Epithelial cell of esophagus (primary cell): ENCODE data around the gene LINC00305.

Source experiments
- DNase-seq: peaks from one replicate; pipeline ENCODE4 v3.0.0; 2010; ENCODE audit warnings: low read depth
- H3K4me3 ChIP-seq: 2 replicates; pipeline ENCODE4 v1.5.1; 2011; ENCODE audit warnings: mild to moderate bottlenecking, low read length, control low read depth
- CTCF ChIP-seq: IDR thresholded peaks from 2 replicates; pipeline ENCODE4 v1.5.1; 2011; ENCODE audit warnings: low read depth, mild to moderate bottlenecking, low read length, control low read depth, inconsistent platforms; ENCODE audit not compliant: insufficient read depth; ENCODE audit errors: missing control alignments

Gene LINC00305

DNA sequence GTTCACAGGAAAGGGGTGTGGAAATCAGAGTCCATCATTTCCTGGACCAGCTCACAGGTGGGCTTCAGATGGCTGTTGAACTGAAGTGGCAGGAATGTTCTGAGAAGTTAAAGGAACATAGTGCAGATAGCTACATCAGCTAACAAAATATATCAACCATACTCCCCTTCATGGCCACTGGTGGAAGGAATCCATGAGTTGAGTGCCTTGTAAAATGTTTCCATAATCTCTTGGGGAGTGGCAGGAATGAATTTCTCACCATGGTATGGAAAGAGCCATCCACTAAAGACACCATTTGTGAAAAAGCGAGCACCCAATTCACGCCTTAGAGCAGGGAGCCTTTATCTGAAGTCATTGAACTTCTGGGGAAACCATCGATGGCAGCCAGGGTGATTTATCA, at the start of gene LINC00305:
Gene LINC00305 (minus strand): TSS at position 101 of the 400 bp plus-strand sequence.
- TF ChIP-seq CTCF = no peak
- no peak for DNase-seq
- H3K4me3 ChIP-seq = no peak within 1 kb of the TSS

- no peak overlapping the region for H3K4me3 ChIP-seq
- no peak for TF ChIP-seq CTCF
- DNase-seq = no peak
Observed at GRCh38 chr18:64191069-64191468, 42.2 kb upstream of the LINC00305 start.

DNA sequence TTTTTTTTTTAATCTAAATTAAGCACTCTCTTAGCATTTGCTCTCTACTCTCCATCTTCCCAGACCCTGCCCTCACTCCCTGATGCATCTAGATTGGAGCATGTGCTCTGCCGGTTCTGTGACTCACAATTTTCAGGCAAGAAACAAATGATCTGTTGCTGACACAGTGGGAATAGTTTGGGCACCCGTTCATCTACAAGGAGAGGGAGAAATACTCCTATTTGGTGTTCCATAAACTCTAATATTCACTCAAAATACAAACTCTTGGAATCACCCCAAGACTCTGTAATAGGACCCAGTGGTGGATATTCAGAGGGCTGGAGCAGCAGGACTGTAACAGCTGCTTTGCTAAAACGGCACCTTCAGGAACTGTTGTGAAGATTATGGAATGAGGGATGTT, 37.1 kb upstream of the LINC00305 start:
- TF ChIP-seq CTCF = no peak

DNA sequence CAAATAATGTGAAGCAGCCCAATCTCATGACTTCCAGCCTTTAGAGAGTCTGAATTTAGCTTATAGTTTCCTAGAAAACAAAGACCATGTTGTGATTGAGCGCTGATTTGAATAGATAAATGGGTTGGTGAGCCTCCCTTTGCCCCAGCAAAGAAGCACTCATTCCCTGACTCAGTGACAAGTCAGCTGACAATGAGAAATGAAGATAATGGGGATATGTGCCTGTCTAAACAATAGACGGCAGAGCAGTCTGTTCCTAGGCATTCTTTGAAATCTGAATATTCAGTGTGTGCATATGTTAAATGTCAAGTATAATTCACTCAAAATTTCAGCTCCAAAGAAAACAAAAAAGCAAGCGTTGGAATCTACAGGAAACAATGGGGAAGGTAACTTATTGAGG, 34.8 kb upstream of the LINC00305 start:
- no peak for DNase-seq
- TF ChIP-seq CTCF = no peak
- no peak overlapping the region for H3K4me3 ChIP-seq

More for the DNA sequence above, 37.1 kb upstream of the LINC00305 start:
- no peak for DNase-seq
- H3K4me3 ChIP-seq = no peak overlapping the region

GRCh38 chr18:64180617-64181016, 31.7 kb upstream of the LINC00305 start:
- DNase-seq = peak; percentile 5
- no peak for TF ChIP-seq CTCF
- no peak overlapping the region for H3K4me3 ChIP-seq

DNA sequence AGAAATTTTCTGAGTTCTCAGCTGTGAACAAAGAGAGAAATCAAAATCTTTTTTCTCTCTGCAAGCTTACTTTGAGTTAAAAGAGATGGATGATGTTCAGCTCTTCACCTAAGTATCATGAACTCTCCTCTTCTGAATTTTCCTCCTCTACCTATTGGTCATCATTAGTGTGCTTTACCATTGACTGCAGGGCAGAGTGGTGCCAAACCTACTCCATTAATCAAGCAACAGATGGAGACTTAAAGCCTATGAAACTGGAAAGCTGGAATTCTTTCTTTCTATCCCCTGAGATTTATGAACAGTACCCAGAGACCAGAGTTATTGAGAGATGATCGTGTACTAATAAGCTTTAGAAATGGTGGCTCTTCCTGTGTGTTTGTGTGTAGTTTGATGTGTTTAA, 31.3 kb upstream of the LINC00305 start:
- no peak for TF ChIP-seq CTCF
- DNase-seq = no peak
- no peak overlapping the region for H3K4me3 ChIP-seq

DNA sequence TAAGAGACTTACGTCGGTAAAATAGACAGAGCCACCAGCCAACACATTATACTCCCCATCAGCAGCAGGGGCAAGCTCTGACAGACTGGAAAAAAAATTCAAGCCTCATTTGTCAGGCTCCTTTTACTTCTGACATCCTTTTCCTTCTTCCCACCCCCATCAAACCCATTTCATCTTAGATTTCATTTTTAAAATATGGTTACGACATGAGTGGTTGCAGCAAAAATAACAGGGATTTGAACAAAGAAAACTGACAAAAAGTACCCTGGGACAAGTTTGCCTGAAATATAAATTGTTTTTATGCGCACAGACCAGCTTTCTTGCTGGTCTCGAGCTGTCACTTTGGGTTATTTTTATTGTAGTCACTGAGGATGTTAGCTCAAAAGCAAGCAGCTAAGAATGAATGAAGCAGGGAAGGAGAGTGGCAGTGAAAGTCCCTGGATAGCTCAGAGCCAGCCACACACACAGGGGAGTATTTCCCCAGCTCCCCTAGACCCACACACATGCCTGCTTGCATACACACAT, 30.7 kb upstream of the LINC00305 start:
- no peak overlapping the region for H3K4me3 ChIP-seq
- no peak for TF ChIP-seq CTCF
- DNase-seq = no peak
